Right lobe of liver (tissue), 4 donors: ENCODE results near the gene ANKRD30B.

Experiments
- CTCF ChIP-seq, 4 donors: fragments of 200-600 bp in 3 of 4; fragments of 450-650 bp in 1 of 4; IDR thresholded peaks; one replicate each; pipeline versions ENCODE4 v1.5.1 to v1.8.0; 2016 to 2022; ENCODE audit warnings: antibody characterized with exemption in 4 of 4, mild to moderate bottlenecking in 2 of 4
- POLR2A ChIP-seq: fragments of 450-650 bp; IDR thresholded peaks from one replicate; pipeline ENCODE4 v1.6.1; 2017; ENCODE audit warnings: antibody characterized with exemption, mild to moderate bottlenecking
- donor health status: DM: no; HTN: no; CAD: no.
- donor health status: DM: no; HTN: no; CAD: no.
- donor health status: DM: no; HTN: yes; CAD: no.

DNA sequence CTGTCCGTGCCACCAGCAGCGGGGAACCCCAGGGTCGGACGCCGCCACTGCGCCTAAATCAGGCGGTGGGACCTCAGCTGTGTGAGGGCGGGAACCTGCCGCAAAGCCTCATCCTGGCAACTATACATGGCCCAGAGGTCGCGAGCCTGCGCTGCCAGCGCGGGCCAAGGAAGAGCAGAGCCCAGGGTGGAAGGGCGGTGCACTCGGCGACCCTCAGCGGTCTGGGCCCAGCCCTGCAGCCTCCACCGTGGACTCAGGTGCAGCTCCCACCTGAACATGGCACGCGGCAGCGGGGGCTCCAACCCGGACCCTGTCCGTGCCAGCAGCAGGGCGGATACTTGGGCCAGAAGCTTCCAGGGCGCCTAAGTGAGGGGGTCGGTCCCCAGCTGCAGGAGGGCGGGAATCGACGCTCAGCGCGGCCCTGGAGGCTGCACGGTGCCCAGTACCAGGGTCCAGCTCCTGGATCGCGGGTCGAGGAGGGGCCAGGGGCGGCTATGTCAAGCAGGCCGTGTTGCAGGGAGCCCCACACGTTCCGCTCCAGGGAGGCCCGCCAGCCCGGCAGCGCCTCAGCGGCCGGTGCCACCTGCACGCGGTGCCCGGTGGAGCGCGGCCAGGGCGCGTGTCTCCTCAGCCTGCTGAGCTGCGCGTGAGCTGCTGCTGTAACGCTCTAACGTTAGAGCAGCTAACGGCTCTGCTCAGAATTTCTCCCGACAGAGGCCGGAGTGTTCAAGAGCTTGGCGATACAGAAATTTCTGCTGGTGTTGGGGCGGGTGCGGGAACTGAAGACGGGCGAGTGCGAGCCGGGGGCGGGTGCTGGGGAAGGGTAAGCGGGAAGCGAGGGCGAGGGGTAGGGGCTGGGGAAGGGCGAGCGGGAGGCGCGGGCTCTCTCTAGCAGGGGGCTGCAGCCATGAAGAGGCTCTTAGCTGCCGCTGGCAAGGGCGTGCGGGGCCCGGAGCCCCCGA, at the start of gene ANKRD30B:
- TF ChIP-seq CTCF (IDR thresholded peaks at IDR 0.05) (no peak), POLR2A (no peak)
